ENCODE data around the gene ACTL7A. TPM values are rescaled to one million over a fixed set of nuclear protein-coding genes. Genes with fewer than 3 reads are reported as not detected.
A peak's percentile ranks its signal among the peaks of the same experiment; 100 is the strongest.
"Not testable (repeated sequence)": the region's sequence is repeated elsewhere in the genome, so short reads cannot be mapped to it uniquely, and the experiment has no call there.

ACTL7A gene
- total RNA-seq, 1 experiment from 2014 or later, result not detected

- peaks cover 1% of the 10 kb centered on the region; the same call in 1 of the 2 replicates for H3K36me3 ChIP-seq (ENCODE audit: control insufficient read depth, insufficient read depth, low read length)
- Mint-ChIP-seq H3K4me3 (ENCODE audit: unreplicated experiment) (no peak overlapping the region), H3K27ac (ENCODE audit: unreplicated experiment) (no peak overlapping the region), H3K4me1 (ENCODE audit: low read depth, unreplicated experiment) (no peaks in the 10 kb centered on the region), H3K27me3 (ENCODE audit: insufficient read depth, unreplicated experiment) (no peaks in the 10 kb centered on the region), H3K36me3 (ENCODE audit: insufficient read depth, unreplicated experiment) (peaks cover 56% of the 10 kb centered on the region), H3K9me3 (ENCODE audit: unreplicated experiment) (no peaks in the 10 kb centered on the region)
- intact Hi-C loops (cut with micrococcal nuclease; ENCODE audit: unreplicated experiment), result no loop called here
- no peak overlapping the region for H3K4me3 ChIP-seq (ENCODE audit: low read depth, low read length)
- BruUV-seq (replicated peaks), result no TSS peak
- H3K9me3 ChIP-seq, result no peaks in the 10 kb centered on the region
- ChIA-PET POLR2A (no interaction called here), CTCF (no interaction called here)
- peak in 1 of 2 experiments; percentile 11 for DNase-seq
- no peaks in the 10 kb centered on the region for H3K27me3 ChIP-seq (replicated peaks; ENCODE audit: control insufficient read depth, insufficient read depth, low read length)
- TF ChIP-seq CTCF (IDR thresholded peaks at IDR 0.05; ENCODE audit: insufficient read depth in 1 of 2, low read depth in 1 of 2, low read length in 1 of 2, severe bottlenecking in 1 of 2, unreplicated experiment in 1 of 2), result no peak
- H3K4me1 ChIP-seq, result no peaks in the 10 kb centered on the region
Measured at GRCh38 chr9:108894225-108894997, 32.3 kb downstream of the ACTL7A start.

DNA sequence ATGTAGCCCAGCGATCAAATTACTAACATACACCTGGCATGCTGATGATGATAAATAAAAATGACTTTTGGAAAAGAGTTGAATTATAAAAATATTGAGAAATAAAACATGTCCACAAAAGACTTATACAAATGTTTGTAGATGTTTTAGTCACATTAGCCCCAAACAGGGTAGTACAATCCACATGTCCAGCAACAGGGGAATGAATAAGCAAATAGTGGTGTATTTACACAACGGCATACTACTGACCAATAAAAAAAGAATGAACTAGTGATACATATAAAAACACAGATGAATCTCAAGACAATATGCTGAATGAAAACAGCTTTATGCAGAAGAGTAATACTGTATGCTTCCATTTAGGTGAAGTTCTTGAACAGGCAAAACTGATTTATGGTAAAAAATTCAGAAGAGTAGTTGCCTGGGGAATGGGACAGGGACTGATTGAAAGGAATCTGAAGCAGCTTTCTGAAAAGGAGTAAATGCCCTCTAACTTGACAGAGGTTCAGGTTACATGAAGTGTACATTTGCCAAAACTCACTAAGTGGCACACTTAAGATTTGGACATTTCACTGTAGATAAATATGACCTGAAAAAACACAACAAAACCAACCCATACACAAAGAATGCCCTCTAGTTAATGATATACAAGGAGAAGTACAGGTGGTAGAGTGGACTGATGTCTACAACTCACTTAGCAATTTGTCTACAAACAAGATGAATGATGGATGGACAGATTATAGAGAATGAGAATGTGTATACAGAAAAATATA is 35.4 kb downstream of the ACTL7A start:
- Histone ChIP-seq H3K4me1 (no peaks in the 10 kb centered on the region), H3K27me3 (replicated peaks; ENCODE audit: control insufficient read depth, insufficient read depth, low read length) (no peaks in the 10 kb centered on the region), H3K36me3 (ENCODE audit: control insufficient read depth, insufficient read depth, low read length) (peaks cover 1% of the 10 kb centered on the region; the same call in 1 of the 2 replicates), H3K9me3 (no peaks in the 10 kb centered on the region), H3K4me3 (ENCODE audit: low read depth, low read length) (no peak overlapping the region)
- no peak for DNase-seq
- BruUV-seq (replicated peaks), result no TSS peak
- intact Hi-C loops (cut with micrococcal nuclease; ENCODE audit: unreplicated experiment), result no loop called here
- H3K9me3 Mint-ChIP-seq (ENCODE audit: unreplicated experiment), result no peaks in the 10 kb centered on the region
- ChIA-PET POLR2A (no interaction called here), CTCF (no interaction called here)
- H3K27ac Mint-ChIP-seq (ENCODE audit: unreplicated experiment), result no peak overlapping the region
- no peaks in the 10 kb centered on the region for H3K4me1 Mint-ChIP-seq (ENCODE audit: low read depth, unreplicated experiment)
- no peaks in the 10 kb centered on the region for H3K27me3 Mint-ChIP-seq (ENCODE audit: insufficient read depth, unreplicated experiment)
- H3K4me3 Mint-ChIP-seq (ENCODE audit: unreplicated experiment), result no peak overlapping the region
- TF ChIP-seq CTCF (IDR thresholded peaks at IDR 0.05; ENCODE audit: insufficient read depth in 1 of 2, low read depth in 1 of 2, low read length in 1 of 2, severe bottlenecking in 1 of 2, unreplicated experiment in 1 of 2), result no peak
- peaks cover 45% of the 10 kb centered on the region for H3K36me3 Mint-ChIP-seq (ENCODE audit: insufficient read depth, unreplicated experiment)

DNA sequence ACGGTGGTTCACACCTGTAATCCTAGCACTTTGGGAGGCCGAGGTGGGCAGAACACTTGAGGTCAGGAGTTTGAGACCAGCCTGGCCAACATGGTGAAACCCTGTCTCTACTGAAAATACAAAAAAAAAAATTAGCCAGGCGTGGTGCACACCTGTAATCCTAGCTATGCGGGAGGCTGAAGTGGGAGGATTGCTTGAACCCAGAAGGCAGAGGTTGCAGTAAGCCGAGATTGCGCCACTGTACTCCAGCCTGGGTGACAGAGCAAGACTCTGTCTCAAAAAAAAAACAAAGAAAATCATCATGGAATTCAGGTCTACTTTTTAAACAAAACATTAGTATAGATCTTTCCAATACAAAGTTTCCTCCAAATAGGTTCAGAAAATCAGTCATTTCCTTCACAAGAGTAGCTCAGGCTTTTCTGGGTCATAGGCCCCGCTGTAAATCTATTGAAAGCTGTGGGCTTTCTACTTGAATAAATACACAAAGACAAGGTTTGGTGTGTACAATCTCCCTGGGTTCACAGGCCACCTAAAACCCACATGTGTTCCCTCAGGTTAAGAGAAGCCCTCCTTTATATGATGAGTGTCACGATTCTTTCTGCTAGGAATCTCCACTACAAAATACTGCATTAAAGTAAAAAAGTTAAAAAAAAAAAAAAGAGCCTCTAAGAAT is 37.1 kb downstream of the ACTL7A start:
- H3K36me3 ChIP-seq (ENCODE audit: control insufficient read depth, insufficient read depth, low read length); H3K4me1 Mint-ChIP-seq (ENCODE audit: low read depth, unreplicated experiment); POLR2A ChIA-PET; H3K4me3 ChIP-seq (ENCODE audit: low read depth, low read length); H3K4me1 ChIP-seq; H3K27me3 Mint-ChIP-seq (ENCODE audit: insufficient read depth, unreplicated experiment); H3K4me3 Mint-ChIP-seq (ENCODE audit: unreplicated experiment); H3K9me3 ChIP-seq; BruUV-seq (replicated peaks); intact Hi-C loops (cut with micrococcal nuclease; ENCODE audit: unreplicated experiment); DNase-seq; H3K9me3 Mint-ChIP-seq (ENCODE audit: unreplicated experiment); H3K27me3 ChIP-seq (replicated peaks; ENCODE audit: control insufficient read depth, insufficient read depth, low read length); H3K27ac Mint-ChIP-seq (ENCODE audit: unreplicated experiment): not testable (repeated sequence)
- CTCF ChIA-PET, result interaction anchor here (1.3 kb wide), 1 partner anchor 10 kb away, joined by 4 read pairs; no protein-coding TSS in a partner anchor
- peaks cover 38% of the 10 kb centered on the region for H3K36me3 Mint-ChIP-seq (ENCODE audit: insufficient read depth, unreplicated experiment)
